ENCODE data around the gene SLC7A4.
A peak's percentile ranks its signal among the peaks of the same experiment; 100 is the strongest.

SLC7A4 gene

DNA sequence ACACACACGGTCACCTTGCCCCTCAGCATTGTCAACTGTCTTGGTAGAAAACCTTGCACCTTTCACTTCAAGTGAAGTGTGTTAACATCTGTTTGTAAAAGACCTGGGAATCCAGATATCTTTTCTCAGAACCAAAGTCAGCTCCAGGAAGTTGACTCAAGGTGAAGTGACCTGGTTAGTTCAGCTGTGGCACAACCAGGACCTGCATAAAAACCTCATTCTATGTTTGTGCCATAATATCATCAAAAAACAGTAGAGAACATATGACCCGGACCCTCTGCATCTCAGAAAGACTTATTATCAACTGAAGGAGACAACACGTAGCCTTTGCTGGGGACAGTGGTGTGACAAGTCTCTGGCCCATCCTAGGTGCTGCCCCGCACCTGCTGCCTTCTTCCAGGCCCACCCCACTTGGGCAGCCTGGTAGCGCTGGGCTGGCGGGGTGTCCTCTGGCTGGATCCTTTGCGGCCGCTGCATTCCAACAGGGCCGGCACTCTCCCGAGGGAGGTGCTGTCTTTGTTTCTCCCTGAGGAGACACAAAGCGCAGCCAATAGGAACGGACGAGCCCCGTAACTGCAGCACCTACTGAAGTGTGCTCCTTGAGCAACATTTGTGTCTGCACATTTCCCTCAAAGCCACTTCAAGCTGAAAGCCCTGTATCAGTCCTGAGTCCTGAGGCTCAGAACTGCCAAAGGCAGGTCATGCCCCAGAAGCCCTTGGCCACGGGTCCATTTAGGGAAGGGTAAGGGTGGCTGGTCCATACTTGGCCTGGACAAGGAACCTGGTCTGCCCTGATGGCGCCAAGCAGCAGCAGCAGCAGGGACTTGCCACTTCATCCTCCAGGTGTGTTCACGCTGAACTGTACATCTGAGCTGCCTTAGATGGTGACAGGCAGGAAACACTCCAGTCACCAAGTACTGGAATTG lies 38.6 kb upstream of the SLC7A4 start:
- in situ Hi-C loops (cut with HindIII; ENCODE audit: low pct_ligation_motif_present, low sequenced_read_pairs) = no loop called here
- Histone ChIP-seq H3K27ac (no peak overlapping the region), H3K4me3 (ENCODE audit: low read depth, low read length) (no peak overlapping the region), H3K36me3 (replicated peaks) (no peaks in the 10 kb centered on the region), H3K27me3 (replicated peaks) (peaks cover 3% of the 10 kb centered on the region)
- TF ChIP-seq, protein P1, sequence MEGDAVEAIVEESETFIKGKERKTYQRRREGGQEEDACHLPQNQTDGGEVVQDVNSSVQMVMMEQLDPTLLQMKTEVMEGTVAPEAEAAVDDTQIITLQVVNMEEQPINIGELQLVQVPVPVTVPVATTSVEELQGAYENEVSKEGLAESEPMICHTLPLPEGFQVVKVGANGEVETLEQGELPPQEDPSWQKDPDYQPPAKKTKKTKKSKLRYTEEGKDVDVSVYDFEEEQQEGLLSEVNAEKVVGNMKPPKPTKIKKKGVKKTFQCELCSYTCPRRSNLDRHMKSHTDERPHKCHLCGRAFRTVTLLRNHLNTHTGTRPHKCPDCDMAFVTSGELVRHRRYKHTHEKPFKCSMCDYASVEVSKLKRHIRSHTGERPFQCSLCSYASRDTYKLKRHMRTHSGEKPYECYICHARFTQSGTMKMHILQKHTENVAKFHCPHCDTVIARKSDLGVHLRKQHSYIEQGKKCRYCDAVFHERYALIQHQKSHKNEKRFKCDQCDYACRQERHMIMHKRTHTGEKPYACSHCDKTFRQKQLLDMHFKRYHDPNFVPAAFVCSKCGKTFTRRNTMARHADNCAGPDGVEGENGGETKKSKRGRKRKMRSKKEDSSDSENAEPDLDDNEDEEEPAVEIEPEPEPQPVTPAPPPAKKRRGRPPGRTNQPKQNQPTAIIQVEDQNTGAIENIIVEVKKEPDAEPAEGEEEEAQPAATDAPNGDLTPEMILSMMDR (IDR thresholded peaks at IDR 0.05; ENCODE audit: low read depth, low read length, missing control alignments) = no peak
- no peak for DNase-seq

DNA sequence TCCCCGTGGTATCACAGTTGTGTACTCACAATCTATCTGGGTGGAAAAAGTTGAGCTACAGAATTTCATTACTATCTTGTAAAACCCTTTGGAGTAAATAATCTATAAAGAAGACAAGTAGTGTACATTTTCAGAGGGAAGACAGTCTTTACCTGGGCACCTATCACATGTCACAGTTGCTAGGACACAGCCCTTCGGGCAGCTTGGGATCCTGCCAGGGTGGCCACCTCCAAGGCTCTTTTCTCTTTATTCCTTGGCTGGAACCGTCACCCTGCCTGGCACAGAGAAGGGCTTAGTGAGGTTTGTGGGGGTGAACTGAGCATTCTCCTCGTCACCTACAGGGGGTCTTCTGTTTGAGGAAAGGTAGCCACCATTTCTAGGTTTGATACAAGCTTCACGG lies 37.0 kb upstream of the SLC7A4 start:
- in situ Hi-C loops (cut with HindIII; ENCODE audit: low pct_ligation_motif_present, low sequenced_read_pairs) = no loop called here
- Histone ChIP-seq H3K27me3 (replicated peaks) (peaks cover 4% of the 10 kb centered on the region), H3K27ac (no peak overlapping the region), H3K4me3 (ENCODE audit: low read depth, low read length) (no peak overlapping the region), H3K36me3 (replicated peaks) (no peaks in the 10 kb centered on the region)
- DNase-seq = no peak
- TF ChIP-seq, protein P1 (IDR thresholded peaks at IDR 0.05; ENCODE audit: low read depth, low read length, missing control alignments) = no peak

DNA sequence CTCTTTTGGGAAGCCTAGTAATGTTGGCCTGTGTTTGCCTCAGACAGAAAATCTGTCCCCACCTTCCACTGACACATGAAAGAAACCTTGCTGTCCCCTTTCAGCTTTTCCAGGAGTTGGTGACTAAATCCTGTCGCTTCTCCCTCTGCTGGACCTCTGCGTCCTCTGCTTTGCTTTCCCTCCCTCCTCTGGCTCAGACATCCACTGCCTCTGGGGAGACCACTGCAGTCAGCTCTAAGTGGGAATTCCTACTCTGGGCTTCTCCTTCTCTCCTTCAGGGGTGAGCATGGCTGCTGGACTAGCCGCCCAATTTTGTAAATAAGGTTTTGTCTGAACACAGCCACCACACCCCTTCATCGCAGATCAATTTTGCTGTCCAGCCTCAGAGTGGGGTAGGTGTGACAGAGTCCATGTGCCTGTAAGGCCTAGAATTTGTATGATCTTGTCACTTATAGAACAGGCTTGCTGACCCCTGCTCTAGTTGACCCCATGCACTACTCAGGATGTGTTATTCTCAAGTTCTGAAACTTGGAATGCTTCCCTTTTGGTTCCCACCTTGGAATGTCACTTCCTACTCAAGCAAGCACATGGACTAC lies 36.4 kb upstream of the SLC7A4 start:
- in situ Hi-C loops (cut with HindIII; ENCODE audit: low pct_ligation_motif_present, low sequenced_read_pairs) = no loop called here
- Histone ChIP-seq H3K36me3 (replicated peaks) (no peaks in the 10 kb centered on the region), H3K4me3 (ENCODE audit: low read depth, low read length) (no peak overlapping the region), H3K27ac (no peak overlapping the region), H3K27me3 (replicated peaks) (peaks cover 6% of the 10 kb centered on the region)
- TF ChIP-seq, protein P1 (IDR thresholded peaks at IDR 0.05; ENCODE audit: low read depth, low read length, missing control alignments) = peak; percentile 30
- no peak for DNase-seq

DNA sequence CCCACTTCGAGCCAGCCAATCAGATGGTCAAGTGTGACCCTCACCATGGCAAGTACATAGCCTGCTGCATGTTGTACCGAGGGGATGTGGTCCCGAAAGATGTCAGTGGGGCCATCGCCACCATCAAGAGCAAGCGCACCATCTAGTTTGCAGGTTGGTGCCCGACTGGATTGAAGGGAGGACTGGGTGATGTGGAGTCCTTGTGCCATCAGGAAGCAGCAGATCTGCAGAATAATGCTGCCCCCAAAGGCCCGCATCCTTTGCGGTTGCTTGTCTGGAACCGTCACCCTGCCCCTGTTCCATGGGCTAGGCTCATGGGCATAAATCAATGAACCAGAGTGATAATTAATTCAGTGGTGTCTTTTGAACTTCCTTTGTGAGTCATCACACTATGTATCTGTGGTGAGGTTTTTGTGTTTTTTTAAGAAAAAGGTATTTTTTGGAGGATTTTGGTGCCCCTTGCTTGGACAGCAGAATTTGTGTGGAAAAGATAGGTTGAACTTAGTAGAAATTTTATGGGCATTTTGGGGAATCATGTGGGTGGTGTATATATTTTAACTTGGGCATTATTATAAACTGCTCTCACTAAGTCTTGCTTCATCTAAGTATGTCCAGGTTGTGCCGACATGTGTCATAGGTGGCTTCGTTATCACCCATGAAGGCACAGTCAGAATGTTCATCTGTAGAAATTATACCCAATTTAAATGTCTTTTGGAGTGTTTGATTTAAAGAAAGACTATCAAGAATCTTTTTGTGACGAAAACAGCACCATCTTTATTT lies 35.7 kb upstream of the SLC7A4 start:
- TF ChIP-seq, protein P1 (IDR thresholded peaks at IDR 0.05; ENCODE audit: low read depth, low read length, missing control alignments) = no peak
- Histone ChIP-seq H3K27me3 (replicated peaks) (peaks cover 6% of the 10 kb centered on the region), H3K36me3 (replicated peaks) (no peaks in the 10 kb centered on the region), H3K4me3 (ENCODE audit: low read depth, low read length) (no peak overlapping the region), H3K27ac (no peak overlapping the region)
- no peak for DNase-seq
- in situ Hi-C loops (cut with HindIII; ENCODE audit: low pct_ligation_motif_present, low sequenced_read_pairs) = no loop called here

DNA sequence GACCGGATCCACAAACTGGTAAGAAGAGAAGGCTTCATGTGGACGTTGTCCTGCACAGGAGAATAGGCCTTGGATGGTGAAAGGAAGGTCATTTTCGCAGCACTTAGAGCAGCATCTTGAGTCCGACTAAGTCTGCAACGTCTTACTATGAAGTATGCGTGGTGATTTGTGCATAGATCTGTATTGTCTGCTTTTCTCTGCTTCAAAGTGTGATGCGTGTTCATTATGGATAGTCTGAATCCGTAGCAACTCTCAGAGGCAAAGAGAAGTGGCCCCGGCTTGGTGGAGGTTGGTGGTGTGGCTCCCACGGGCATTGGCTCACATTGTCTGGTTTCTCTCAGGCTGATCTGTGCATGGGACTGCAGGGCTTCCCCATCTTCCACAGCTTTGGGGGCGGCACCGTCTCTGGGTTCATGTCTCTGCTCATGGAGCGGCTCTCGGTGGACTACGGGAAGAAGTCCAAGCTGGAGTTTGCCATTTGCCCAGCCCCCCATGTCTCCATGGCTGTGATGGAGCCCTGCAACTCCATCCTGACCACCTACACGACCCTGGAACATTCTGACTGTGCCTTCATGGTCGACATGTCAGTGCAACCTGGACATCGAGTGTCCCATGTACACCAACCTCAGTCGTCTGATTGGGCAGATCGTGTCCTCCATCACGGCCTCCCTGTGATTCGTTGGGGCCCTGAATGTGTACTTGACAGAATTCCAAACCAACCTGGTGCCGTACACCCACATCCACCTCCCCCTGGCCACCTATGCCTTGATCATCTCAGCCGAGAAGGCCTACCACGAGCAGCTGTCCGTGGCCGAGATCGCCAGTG lies 34.9 kb upstream of the SLC7A4 start:
- Histone ChIP-seq H3K4me3 (ENCODE audit: low read depth, low read length) (no peak overlapping the region), H3K27me3 (replicated peaks) (peaks cover 6% of the 10 kb centered on the region), H3K36me3 (replicated peaks) (no peaks in the 10 kb centered on the region), H3K27ac (no peak overlapping the region)
- DNase-seq = no peak
- in situ Hi-C loops (cut with HindIII; ENCODE audit: low pct_ligation_motif_present, low sequenced_read_pairs) = no loop called here
- TF ChIP-seq, protein P1 (IDR thresholded peaks at IDR 0.05; ENCODE audit: low read depth, low read length, missing control alignments) = no peak

Data from brain microvascular endothelial cell (primary cell).